ENCODE data around the gene EMILIN3.

The EMILIN3 gene

GRCh38 chr20:41361757-41362747 lies 4.6 kb downstream of the EMILIN3 start:
- no peak for DNase-seq

GRCh38 chr20:41360831-41361756 lies 5.5 kb downstream of the EMILIN3 start:
- DNase-seq = no peak

- DNase-seq = no peak
Observed at GRCh38 chr20:41359541-41360011, 7.0 kb downstream of the EMILIN3 start.

- DNase-seq = no peak
Observed at GRCh38 chr20:41358717-41359116, 7.9 kb downstream of the EMILIN3 start.

- DNase-seq = no peak
Observed at GRCh38 chr20:41358230-41358629, 8.4 kb downstream of the EMILIN3 start.

- no peak for DNase-seq
Observed at GRCh38 chr20:41357424-41358163, 9.0 kb downstream of the EMILIN3 start.

GRCh38 chr20:41356951-41357350 lies 9.7 kb downstream of the EMILIN3 start:
- DNase-seq = no peak

- no peak for DNase-seq
Observed at GRCh38 chr20:41355598-41356203, 10.9 kb downstream of the EMILIN3 start.

- DNase-seq = no peak
Observed at GRCh38 chr20:41355192-41355591, 11.4 kb downstream of the EMILIN3 start.

GRCh38 chr20:41353530-41353929 lies 13.1 kb downstream of the EMILIN3 start:
- no peak for DNase-seq

- DNase-seq = no peak
Observed at GRCh38 chr20:41352666-41353065, 14.0 kb downstream of the EMILIN3 start.

- no peak for DNase-seq
Observed at GRCh38 chr20:41352106-41352505, 14.5 kb downstream of the EMILIN3 start.

GRCh38 chr20:41350408-41350962 lies 16.1 kb downstream of the EMILIN3 start:
- DNase-seq = no peak

- no peak for DNase-seq
Observed at GRCh38 chr20:41349943-41350342, 16.7 kb downstream of the EMILIN3 start.

- no peak for DNase-seq
Observed at GRCh38 chr20:41349266-41349665, 17.4 kb downstream of the EMILIN3 start.

- no peak for DNase-seq
Observed at GRCh38 chr20:41348430-41349172, 18.0 kb downstream of the EMILIN3 start.

GRCh38 chr20:41347523-41348429 lies 18.8 kb downstream of the EMILIN3 start:
- no peak for DNase-seq

- DNase-seq = no peak
Observed at GRCh38 chr20:41345729-41346067, 20.9 kb downstream of the EMILIN3 start.

- DNase-seq = no peak
Observed at GRCh38 chr20:41344938-41345728, 21.5 kb downstream of the EMILIN3 start.

Measured in GOT3 (cell line).